GM19240 (cell line): ENCODE measurements around the gene RBL1.

Experiments used
- DNase-seq: peaks from one replicate; pipeline ENCODE4 v3.0.0; 2011; ENCODE audit warnings: low spot score; ENCODE audit not compliant: insufficient read length

The RBL1 gene

GRCh38 chr20:36951198-36951978, 144.4 kb downstream of the RBL1 start, which contains the start of gene SAMHD1:
TSS of gene SAMHD1 (minus strand) at chr20:36951708. CDS start at chr20:36951643, 65 bp downstream.
- DNase-seq = peak; percentile 99

- DNase-seq = no peak
Observed at GRCh38 chr20:36950414-36951197, 145.2 kb downstream of the RBL1 start.
